ENCODE measurements around the gene MRNIP. TPM values are rescaled to one million over a fixed set of nuclear protein-coding genes. Genes with fewer than 3 reads are reported as not detected.

MRNIP gene
- total and polyA plus RNA-seq, 2 of the 8 experiments (the other 6 are each of a cell fraction or from before 2014, with no cell fraction given): 29.6 TPM

DNA sequence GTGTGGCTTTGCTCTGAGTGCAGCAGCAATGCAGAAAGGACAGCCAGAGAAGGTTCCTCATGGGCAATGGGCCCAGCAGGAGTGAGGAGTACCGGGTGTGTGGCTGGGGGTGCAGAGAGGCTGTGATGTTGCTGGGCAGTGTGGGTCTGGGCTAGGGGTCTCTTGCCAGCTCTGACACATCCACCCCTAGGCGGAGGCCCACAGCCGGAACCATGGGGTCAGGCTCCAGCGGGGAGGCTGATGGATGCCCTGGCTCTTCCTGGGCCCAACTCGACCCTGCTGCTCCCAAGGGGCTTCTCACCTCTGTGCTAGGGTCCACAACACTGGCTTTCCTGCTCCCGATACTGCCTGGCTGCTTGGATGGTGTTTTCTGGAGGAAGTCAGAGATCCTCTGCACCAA is 29.2 kb upstream of the MRNIP start:
- peaks cover 3% of the 10 kb centered on the region; the same call in 1 of the 2 replicates for H3K79me1 ChIP-seq (ENCODE audit: low read depth, low read length)
- no peak overlapping the region for H2BK15ac ChIP-seq (ENCODE audit: low read length)
- FAIRE-seq (no peak), DNase-seq (ENCODE audit: low read depth in 1 of 2, low spot score in 2 of 2) (no peak)
- H3K27ac ChIP-seq (ENCODE audit: low read depth, low read length): no peak overlapping the region
- no peak overlapping the region for H3K4ac ChIP-seq (replicated peaks; ENCODE audit: insufficient read length, low read depth, low read length)
- H3K23ac ChIP-seq (ENCODE audit: insufficient read length): no peak overlapping the region
- CTCF ChIA-PET (ENCODE audit: partially characterized antibody): interaction anchor here (0.7 to 2.9 kb wide), 8 partner anchors 9 to 125 kb away, joined by 3 to 9 read pairs (median 4); no protein-coding TSS in a partner anchor
- H2BK12ac ChIP-seq (ENCODE audit: low read depth, low read length): no peak overlapping the region
- no peak overlapping the region for H3K4me3 ChIP-seq (ENCODE audit: extremely low read depth in 1 of 4, insufficient read depth in 2 of 4, low read depth in 3 of 4, low read length in 4 of 4)
- no peaks in the 10 kb centered on the region for H3K4me1 ChIP-seq (replicated peaks in 1 of 4; ENCODE audit: control insufficient read depth in 3 of 4, insufficient read depth in 4 of 4, low read length in 3 of 4)
- H4K91ac ChIP-seq (replicated peaks; ENCODE audit: insufficient read length, low read length): no peak overlapping the region
- no peak overlapping the region for H2BK120ac ChIP-seq (replicated peaks; ENCODE audit: low read depth, low read length)
- no peak overlapping the region for H4K8ac ChIP-seq (ENCODE audit: extremely low read depth, insufficient read depth, low read length)
- no peak overlapping the region for H2BK20ac ChIP-seq (ENCODE audit: low read length)
- H3K9me3 ChIP-seq (ENCODE audit: insufficient read depth in 2 of 2, low read depth in 1 of 2, low read length in 1 of 2): peaks cover 4 to 9% of the 10 kb centered on the region in 2 experiments
- WGBS, 2 experiments (ENCODE audit: extremely low coverage in 1 of 2, insufficient coverage in 1 of 2, insufficient read length in 1 of 2, insufficient replicate concordance in 2 of 2, low coverage in 1 of 2, low lambda C conversion rate in 2 of 2, missing lambda C conversion rate in 1 of 2): 94% methylated on average over 6 of the region's 6 CpGs; no CpG with 5 or more reads in 1 of the 2 experiments
- H2AK5ac ChIP-seq (ENCODE audit: low read depth, low read length): no peak overlapping the region
- H3K14ac ChIP-seq (ENCODE audit: insufficient read length): no peak overlapping the region
- H2BK5ac ChIP-seq (ENCODE audit: low read depth, low read length): no peak overlapping the region; the same call in 1 of the 2 replicates
- H3K27me3 ChIP-seq (replicated peaks in 1 of 4; ENCODE audit: control insufficient read depth in 3 of 4, extremely low read depth in 1 of 4, insufficient read depth in 3 of 4, low read length in 3 of 4): no peaks in the 10 kb centered on the region
- H3K56ac ChIP-seq (replicated peaks; ENCODE audit: insufficient read length, low read depth, low read length): no peak overlapping the region
- H3K79me2 ChIP-seq (ENCODE audit: control insufficient read depth in 1 of 2, insufficient read depth in 2 of 2, low read length in 2 of 2): no peaks in the 10 kb centered on the region
- no peak overlapping the region for H3K9ac ChIP-seq (replicated peaks in 1 of 4; ENCODE audit: extremely low read depth in 1 of 4, low read depth in 3 of 4, low read length in 3 of 4)
- no peaks in the 10 kb centered on the region for H3K23me2 ChIP-seq (ENCODE audit: low read depth, low read length)
- H4K5ac ChIP-seq (ENCODE audit: insufficient read length, low read depth, low read length): no peak overlapping the region
- no peak overlapping the region for H3K4me2 ChIP-seq (ENCODE audit: insufficient read depth in 1 of 2, low read depth in 2 of 2, low read length in 2 of 2)
- POLR2A ChIA-PET (ENCODE audit: partially characterized antibody): interaction anchor here (1.5 kb wide), 1 partner anchor 42 kb away, joined by 4 read pairs; no protein-coding TSS in a partner anchor
- H3K36me3 ChIP-seq (ENCODE audit: control insufficient read depth in 2 of 4, insufficient read depth in 4 of 4, low read length in 3 of 4): peaks cover 15 to 44% (median 34%) of the 10 kb centered on the region in 4 experiments
- TF ChIP-seq HDAC2 (IDR thresholded peaks at IDR 0.05; ENCODE audit: borderline replicate concordance in 1 of 2, low read depth in 2 of 2, low read length in 2 of 2) (no peak), JUND (IDR thresholded peaks at IDR 0.05; ENCODE audit: low read length) (no peak)
- TF ChIP-seq, protein P1, sequence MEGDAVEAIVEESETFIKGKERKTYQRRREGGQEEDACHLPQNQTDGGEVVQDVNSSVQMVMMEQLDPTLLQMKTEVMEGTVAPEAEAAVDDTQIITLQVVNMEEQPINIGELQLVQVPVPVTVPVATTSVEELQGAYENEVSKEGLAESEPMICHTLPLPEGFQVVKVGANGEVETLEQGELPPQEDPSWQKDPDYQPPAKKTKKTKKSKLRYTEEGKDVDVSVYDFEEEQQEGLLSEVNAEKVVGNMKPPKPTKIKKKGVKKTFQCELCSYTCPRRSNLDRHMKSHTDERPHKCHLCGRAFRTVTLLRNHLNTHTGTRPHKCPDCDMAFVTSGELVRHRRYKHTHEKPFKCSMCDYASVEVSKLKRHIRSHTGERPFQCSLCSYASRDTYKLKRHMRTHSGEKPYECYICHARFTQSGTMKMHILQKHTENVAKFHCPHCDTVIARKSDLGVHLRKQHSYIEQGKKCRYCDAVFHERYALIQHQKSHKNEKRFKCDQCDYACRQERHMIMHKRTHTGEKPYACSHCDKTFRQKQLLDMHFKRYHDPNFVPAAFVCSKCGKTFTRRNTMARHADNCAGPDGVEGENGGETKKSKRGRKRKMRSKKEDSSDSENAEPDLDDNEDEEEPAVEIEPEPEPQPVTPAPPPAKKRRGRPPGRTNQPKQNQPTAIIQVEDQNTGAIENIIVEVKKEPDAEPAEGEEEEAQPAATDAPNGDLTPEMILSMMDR (IDR thresholded peaks at IDR 0.05; ENCODE audit: control extremely low read depth in 1 of 3, insufficient read depth in 1 of 3, low read depth in 1 of 3, low read length in 3 of 3): no peak
- H4K20me1 ChIP-seq (replicated peaks in 1 of 2; ENCODE audit: control insufficient read depth in 1 of 2, insufficient read depth in 2 of 2, low read length in 2 of 2): no peaks in the 10 kb centered on the region
- H3K18ac ChIP-seq (ENCODE audit: extremely low read depth, low read length): no peak overlapping the region
- no peak overlapping the region for H2AFZ ChIP-seq (ENCODE audit: low read length)

All from H1 (cell line).